Measurements from ENCODE around the gene HDHD5.

GRCh38 chr22:17104336-17104935 lies 54.6 kb downstream of the HDHD5 start:
- TF ChIP-seq, protein P1, sequence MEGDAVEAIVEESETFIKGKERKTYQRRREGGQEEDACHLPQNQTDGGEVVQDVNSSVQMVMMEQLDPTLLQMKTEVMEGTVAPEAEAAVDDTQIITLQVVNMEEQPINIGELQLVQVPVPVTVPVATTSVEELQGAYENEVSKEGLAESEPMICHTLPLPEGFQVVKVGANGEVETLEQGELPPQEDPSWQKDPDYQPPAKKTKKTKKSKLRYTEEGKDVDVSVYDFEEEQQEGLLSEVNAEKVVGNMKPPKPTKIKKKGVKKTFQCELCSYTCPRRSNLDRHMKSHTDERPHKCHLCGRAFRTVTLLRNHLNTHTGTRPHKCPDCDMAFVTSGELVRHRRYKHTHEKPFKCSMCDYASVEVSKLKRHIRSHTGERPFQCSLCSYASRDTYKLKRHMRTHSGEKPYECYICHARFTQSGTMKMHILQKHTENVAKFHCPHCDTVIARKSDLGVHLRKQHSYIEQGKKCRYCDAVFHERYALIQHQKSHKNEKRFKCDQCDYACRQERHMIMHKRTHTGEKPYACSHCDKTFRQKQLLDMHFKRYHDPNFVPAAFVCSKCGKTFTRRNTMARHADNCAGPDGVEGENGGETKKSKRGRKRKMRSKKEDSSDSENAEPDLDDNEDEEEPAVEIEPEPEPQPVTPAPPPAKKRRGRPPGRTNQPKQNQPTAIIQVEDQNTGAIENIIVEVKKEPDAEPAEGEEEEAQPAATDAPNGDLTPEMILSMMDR (IDR thresholded peaks at IDR 0.05): no peak
- no peak for TF ChIP-seq POLR2A (IDR thresholded peaks at IDR 0.05)
